ENCODE results near the gene NT5M. TPM values are rescaled to one million over a fixed set of nuclear protein-coding genes. Genes with fewer than 3 reads are reported as not detected.

The NT5M gene
- total RNA-seq, 1 donor from 2014 or later, result 5.9 TPM

DNA sequence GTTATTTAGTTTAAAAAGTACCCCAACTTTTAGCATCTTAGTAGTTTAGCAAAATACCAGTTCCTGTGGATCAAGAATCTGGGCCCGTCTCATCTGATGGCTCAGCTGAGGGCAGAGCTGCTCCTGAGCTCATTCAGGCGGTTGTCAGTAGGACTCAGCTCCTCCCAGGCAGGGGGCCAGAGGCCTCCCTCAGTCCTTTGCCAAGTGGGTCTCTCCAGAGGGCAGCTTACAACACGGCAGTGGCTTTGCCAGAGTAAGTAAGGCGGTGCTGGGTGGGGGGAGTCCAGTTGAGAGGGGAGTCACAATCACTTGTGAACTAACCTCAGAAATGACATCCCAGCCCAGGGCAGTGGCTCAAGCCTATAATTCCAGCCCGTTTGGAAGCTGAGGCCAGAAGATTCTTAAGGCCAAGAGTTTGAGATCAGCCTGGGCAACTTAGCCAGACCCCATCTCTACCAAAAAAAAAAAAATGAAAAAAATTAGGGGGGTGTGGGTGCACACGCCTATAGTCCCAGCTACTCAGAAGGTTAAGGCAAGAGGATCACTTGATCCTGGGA lies 92.2 kb downstream of the NT5M start:
- H3K27ac Mint-ChIP-seq, result no peak overlapping the region
- TF ChIP-seq, protein P1, sequence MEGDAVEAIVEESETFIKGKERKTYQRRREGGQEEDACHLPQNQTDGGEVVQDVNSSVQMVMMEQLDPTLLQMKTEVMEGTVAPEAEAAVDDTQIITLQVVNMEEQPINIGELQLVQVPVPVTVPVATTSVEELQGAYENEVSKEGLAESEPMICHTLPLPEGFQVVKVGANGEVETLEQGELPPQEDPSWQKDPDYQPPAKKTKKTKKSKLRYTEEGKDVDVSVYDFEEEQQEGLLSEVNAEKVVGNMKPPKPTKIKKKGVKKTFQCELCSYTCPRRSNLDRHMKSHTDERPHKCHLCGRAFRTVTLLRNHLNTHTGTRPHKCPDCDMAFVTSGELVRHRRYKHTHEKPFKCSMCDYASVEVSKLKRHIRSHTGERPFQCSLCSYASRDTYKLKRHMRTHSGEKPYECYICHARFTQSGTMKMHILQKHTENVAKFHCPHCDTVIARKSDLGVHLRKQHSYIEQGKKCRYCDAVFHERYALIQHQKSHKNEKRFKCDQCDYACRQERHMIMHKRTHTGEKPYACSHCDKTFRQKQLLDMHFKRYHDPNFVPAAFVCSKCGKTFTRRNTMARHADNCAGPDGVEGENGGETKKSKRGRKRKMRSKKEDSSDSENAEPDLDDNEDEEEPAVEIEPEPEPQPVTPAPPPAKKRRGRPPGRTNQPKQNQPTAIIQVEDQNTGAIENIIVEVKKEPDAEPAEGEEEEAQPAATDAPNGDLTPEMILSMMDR (conservative IDR thresholded peaks at IDR 0.05), result no peak
- DNase-seq (ENCODE audit: extremely low spot score, unreplicated experiment), result no peak
- H3K9me3 Mint-ChIP-seq, result no peaks in the 10 kb centered on the region
- H3K27me3 Mint-ChIP-seq, result peaks cover 7% of the 10 kb centered on the region
- no peaks in the 10 kb centered on the region for H3K36me3 Mint-ChIP-seq
- H3K4me3 Mint-ChIP-seq, result no peak overlapping the region
- peaks cover 12% of the 10 kb centered on the region for H3K4me1 Mint-ChIP-seq (ENCODE audit: unreplicated experiment)

DNA sequence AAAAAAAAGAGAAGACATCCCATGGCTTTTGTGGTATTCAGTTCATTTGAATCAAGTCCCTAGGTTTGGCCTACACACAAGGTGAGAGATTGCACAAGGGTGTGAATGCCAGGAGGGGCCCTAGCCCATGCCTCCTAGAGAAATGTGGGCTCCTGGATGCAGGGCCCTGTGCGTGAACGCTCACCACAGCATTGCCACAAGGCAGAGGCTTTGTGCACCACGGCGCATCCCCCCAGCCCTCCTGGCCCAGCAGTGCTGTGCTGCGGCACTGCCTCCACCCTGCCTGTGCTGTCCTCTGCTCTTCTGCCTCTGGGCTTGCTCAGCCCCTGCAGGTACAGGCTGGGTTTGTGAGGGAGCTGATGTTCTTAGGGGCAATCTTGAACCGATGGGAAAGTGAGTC lies 92.7 kb downstream of the NT5M start:
- TF ChIP-seq, protein P1 (conservative IDR thresholded peaks at IDR 0.05), result no peak
- Mint-ChIP-seq H3K27me3 (peaks cover 10% of the 10 kb centered on the region), H3K9me3 (no peaks in the 10 kb centered on the region), H3K27ac (no peak overlapping the region), H3K36me3 (no peaks in the 10 kb centered on the region), H3K4me1 (ENCODE audit: unreplicated experiment) (peaks cover 13% of the 10 kb centered on the region), H3K4me3 (no peak overlapping the region)
- no peak for DNase-seq (ENCODE audit: extremely low spot score, unreplicated experiment)

Other genes with a start within 250 kb of the NT5M start
- 0.43 and 1.5 TPM in 2 replicates for gene PLD6, start 97.0 kb upstream of the NT5M start, total RNA-seq (ENCODE audit: low replicate concordance)
- 55.8 and 60.9 TPM in 2 replicates for gene FLCN, start 66.2 kb upstream of the NT5M start, total RNA-seq (ENCODE audit: low replicate concordance)
- gene COPS3, start 22.1 kb upstream of the NT5M start, total RNA-seq (ENCODE audit: low replicate concordance), result 59.0 and 63.1 TPM in 2 replicates
- gene MED9, start 173.6 kb downstream of the NT5M start, total RNA-seq (ENCODE audit: low replicate concordance), result 19.1 and 19.3 TPM in 2 replicates
- 6.4 and 9.2 TPM in 2 replicates for gene RASD1, start 193.0 kb downstream of the NT5M start, total RNA-seq (ENCODE audit: low replicate concordance)